BJ (cell line): ENCODE data around the gene SBSN. TPM values are rescaled to one million over a fixed set of nuclear protein-coding genes. Genes with fewer than 3 reads are reported as not detected.

ENCODE experiments used
- CTCF ChIA-PET: fragments of 350-600 bp; formaldehyde crosslinking; extraction: SDS; loops from one replicate; lab custom pipeline; 2021; ENCODE audit warnings: antibody characterized with exemption, inconsistent platforms; lab: Yijun Ruan, JAX
- POLR2A ChIA-PET: fragments of 300-600 bp; sonication (Branson Sonifier 250); formaldehyde crosslinking; extraction: SDS; loops from one replicate; lab custom pipeline; 2021; ENCODE audit warnings: antibody characterized with exemption; lab: Charles Lee
- DNase-seq: peaks from one replicate; pipeline ENCODE4 v3.0.0-alpha.2; 2011; ENCODE audit warnings: low read depth
- H3K27me3 ChIP-seq: 2 replicates; pipeline ENCODE4 v1.6.0; 2011; ENCODE audit warnings: low read length; ENCODE audit not compliant: control insufficient read depth, insufficient read depth
- H3K36me3 ChIP-seq: 2 replicates; pipeline ENCODE4 v1.5.1; 2011; ENCODE audit warnings: low read length; ENCODE audit not compliant: control insufficient read depth, insufficient read depth
- H3K4me3 ChIP-seq: 2 replicates; pipeline ENCODE4 v1.5.1; 2011; ENCODE audit warnings: low read depth, mild to moderate bottlenecking, control low read depth, low read length
- CTCF ChIP-seq: IDR thresholded peaks from 2 replicates; pipeline ENCODE4 v1.5.1; 2011; ENCODE audit warnings: low read depth, mild to moderate bottlenecking, control low read depth, inconsistent platforms, low read length, moderate library complexity; ENCODE audit not compliant: insufficient read depth
- polyA plus RNA-seq: library from polyadenylated mRNA; depleted of rRNA; stranded (reverse); fragments of >200 nt; gene quantifications from 2 replicates; pipeline ENCODE4 v1.2.3, GENCODE V29; 2011

The SBSN gene
- polyA plus RNA-seq, 1 experiment, result 1.6 TPM

- Histone ChIP-seq H3K27me3 (peaks cover 16% of the 10 kb centered on the region), H3K36me3 (no peaks in the 10 kb centered on the region), H3K4me3 (no peak overlapping the region)
- no peak for TF ChIP-seq CTCF
- ChIA-PET POLR2A (no interaction called here), CTCF (interaction anchor here (1.7 kb wide), 1 partner anchor 12 kb away, joined by 7 read pairs; no protein-coding TSS in a partner anchor)
- DNase-seq, result no peak
Measured at GRCh38 chr19:35560677-35561076, 32.6 kb upstream of the SBSN start.

- ChIA-PET CTCF (interaction anchor here (1.7 kb wide), 1 partner anchor 11 kb away, joined by 7 read pairs; no protein-coding TSS in a partner anchor), POLR2A (interaction anchor here (0.6 kb wide), 1 partner anchor 68 kb away, joined by 4 read pairs; no protein-coding TSS in a partner anchor)
- H3K36me3 ChIP-seq, result no peaks in the 10 kb centered on the region
- TF ChIP-seq CTCF, result no peak
- H3K27me3 ChIP-seq, result peaks cover 16% of the 10 kb centered on the region
- no peak overlapping the region for H3K4me3 ChIP-seq
- no peak for DNase-seq
Measured at GRCh38 chr19:35560271-35560670, 32.2 kb upstream of the SBSN start.

GRCh38 chr19:35559781-35560180 is 31.7 kb upstream of the SBSN start:
- no peak for TF ChIP-seq CTCF
- peaks cover 16% of the 10 kb centered on the region for H3K27me3 ChIP-seq
- DNase-seq, result no peak
- no peak overlapping the region for H3K4me3 ChIP-seq
- no peaks in the 10 kb centered on the region for H3K36me3 ChIP-seq
- POLR2A ChIA-PET, result interaction anchor here (0.6 kb wide), 1 partner anchor 68 kb away, joined by 4 read pairs; no protein-coding TSS in a partner anchor
- CTCF ChIA-PET, result interaction anchor here (3.4 kb wide), 1 partner anchor 11 kb away, joined by 21 read pairs; no protein-coding TSS in a partner anchor

- H3K4me3 ChIP-seq, result no peak overlapping the region
- TF ChIP-seq CTCF, result no peak
- ChIA-PET POLR2A (no interaction called here), CTCF (interaction anchor here (3.4 kb wide), 1 partner anchor 10 kb away, joined by 21 read pairs; no protein-coding TSS in a partner anchor)
- no peak for DNase-seq
- peaks cover 16% of the 10 kb centered on the region for H3K27me3 ChIP-seq
- no peaks in the 10 kb centered on the region for H3K36me3 ChIP-seq
Measured at GRCh38 chr19:35559281-35559659, 31.2 kb upstream of the SBSN start.

GRCh38 chr19:35558400-35559280 is 30.5 kb upstream of the SBSN start:
- TF ChIP-seq CTCF, result no peak
- CTCF ChIA-PET, result interaction anchor here (1.2 to 3.4 kb wide), 2 partner anchors 10 to 45 kb away, joined by 3 to 21 read pairs; partner anchors contain the start of gene DMKN
- peaks cover 16% of the 10 kb centered on the region for H3K27me3 ChIP-seq
- no peak for DNase-seq
- H3K4me3 ChIP-seq, result peak overlapping the region; percentile 34
- no peaks in the 10 kb centered on the region for H3K36me3 ChIP-seq
- POLR2A ChIA-PET, result no interaction called here
